Measurements from ENCODE around the gene OR4D2. TPM values are rescaled to one million over a fixed set of nuclear protein-coding genes. Genes with fewer than 3 reads are reported as not detected.
"Not testable (repeated sequence)": the region's sequence is repeated elsewhere in the genome, so short reads cannot be mapped to it uniquely, and the experiment has no call there.

The OR4D2 gene
- total and polyA plus RNA-seq, 2 donors from 2014 or later = not detected

DNA sequence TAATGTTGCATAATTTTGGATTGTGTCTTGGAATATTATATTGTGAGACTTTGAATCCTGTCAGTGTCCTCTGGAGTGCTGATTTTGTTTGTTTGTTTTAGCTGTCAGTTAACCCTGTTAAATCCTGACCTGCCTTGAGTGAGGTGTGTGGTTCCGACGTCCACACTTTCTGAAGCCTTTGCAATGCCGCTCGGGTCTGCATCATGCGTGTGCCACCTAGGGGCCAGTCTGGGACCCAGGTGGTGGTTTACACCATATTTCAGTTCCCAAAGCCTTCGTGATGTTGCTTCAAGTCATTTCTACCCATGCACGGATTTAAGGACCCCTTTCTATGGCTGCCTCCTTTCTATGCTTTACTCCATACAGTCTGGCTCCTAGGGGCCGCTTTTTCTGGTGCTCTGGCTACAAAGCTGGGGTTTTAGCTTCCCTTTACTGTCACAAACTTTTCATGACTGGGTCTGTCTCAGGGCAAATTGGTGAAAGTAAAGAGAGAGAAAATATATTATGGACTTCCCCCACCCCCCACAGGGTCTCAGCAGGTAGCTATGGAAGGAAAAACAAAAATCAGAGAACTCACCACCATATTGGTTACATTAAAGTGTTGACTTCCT lies 30.0 kb upstream of the OR4D2 start:
- Histone ChIP-seq H3K36me3 (ENCODE audit: control insufficient read depth in 2 of 3, insufficient read depth in 3 of 3, low read length in 3 of 3) (no peaks in the 10 kb centered on the region), H3K9me3 (ENCODE audit: control insufficient read depth in 2 of 3, insufficient read depth in 1 of 3, low read length in 3 of 3) (no peaks in the 10 kb centered on the region), H3K27ac (ENCODE audit: low read depth in 2 of 2, low read length in 2 of 2) (no peak overlapping the region), H3K4me1 (ENCODE audit: control insufficient read depth in 2 of 3, insufficient read depth in 2 of 3, low read depth in 1 of 3, low read length in 3 of 3) (no peaks in the 10 kb centered on the region), H3K9ac (ENCODE audit: low read length in 3 of 3) (no peak overlapping the region), H3K4me3 (ENCODE audit: low read length in 3 of 3) (no peak overlapping the region), H3K27me3 (ENCODE audit: control insufficient read depth, insufficient read depth, low read length) (peaks cover 4% of the 10 kb centered on the region)
- TF ChIP-seq, protein P1, sequence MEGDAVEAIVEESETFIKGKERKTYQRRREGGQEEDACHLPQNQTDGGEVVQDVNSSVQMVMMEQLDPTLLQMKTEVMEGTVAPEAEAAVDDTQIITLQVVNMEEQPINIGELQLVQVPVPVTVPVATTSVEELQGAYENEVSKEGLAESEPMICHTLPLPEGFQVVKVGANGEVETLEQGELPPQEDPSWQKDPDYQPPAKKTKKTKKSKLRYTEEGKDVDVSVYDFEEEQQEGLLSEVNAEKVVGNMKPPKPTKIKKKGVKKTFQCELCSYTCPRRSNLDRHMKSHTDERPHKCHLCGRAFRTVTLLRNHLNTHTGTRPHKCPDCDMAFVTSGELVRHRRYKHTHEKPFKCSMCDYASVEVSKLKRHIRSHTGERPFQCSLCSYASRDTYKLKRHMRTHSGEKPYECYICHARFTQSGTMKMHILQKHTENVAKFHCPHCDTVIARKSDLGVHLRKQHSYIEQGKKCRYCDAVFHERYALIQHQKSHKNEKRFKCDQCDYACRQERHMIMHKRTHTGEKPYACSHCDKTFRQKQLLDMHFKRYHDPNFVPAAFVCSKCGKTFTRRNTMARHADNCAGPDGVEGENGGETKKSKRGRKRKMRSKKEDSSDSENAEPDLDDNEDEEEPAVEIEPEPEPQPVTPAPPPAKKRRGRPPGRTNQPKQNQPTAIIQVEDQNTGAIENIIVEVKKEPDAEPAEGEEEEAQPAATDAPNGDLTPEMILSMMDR (IDR thresholded peaks at IDR 0.05; ENCODE audit: borderline replicate concordance, extremely low read depth, insufficient read depth) = peak; percentile 23
- no peak for FAIRE-seq
- DNase-seq = peak in 2 of 5 donors; percentile 7 to 14
- intact Hi-C loops (cut with DNase I) = no loop called here

DNA sequence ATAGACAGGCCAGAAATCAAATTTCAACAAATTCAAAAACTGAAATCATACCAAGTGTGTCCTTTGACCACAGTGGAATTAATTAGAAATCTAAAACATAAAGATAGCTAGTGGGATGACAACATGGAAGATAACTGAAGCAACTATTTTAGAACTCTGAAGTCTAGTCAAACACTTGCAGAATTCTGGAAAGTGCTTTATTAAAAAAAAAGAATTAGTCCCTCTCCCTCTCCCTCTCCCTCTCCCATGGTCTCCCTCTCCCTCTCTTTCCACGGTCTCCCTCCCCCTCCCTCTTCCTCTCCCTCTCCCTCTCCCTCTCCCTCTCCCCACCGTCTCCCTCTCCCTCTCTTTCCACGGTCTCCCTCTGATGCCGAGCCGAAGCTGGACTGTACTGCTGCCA lies 25.3 kb upstream of the OR4D2 start:
- FAIRE-seq = no peak
- no peak overlapping the region for H3K9ac ChIP-seq (ENCODE audit: low read length in 3 of 3)
- no peak for DNase-seq
- no peak overlapping the region for H3K27ac ChIP-seq (ENCODE audit: low read depth in 2 of 2, low read length in 2 of 2)
- peaks cover 0 to 20% (median 13%) of the 10 kb centered on the region in 3 donors for H3K9me3 ChIP-seq (ENCODE audit: control insufficient read depth in 2 of 3, insufficient read depth in 1 of 3, low read length in 3 of 3)
- H3K36me3 ChIP-seq (ENCODE audit: control insufficient read depth in 2 of 3, insufficient read depth in 3 of 3, low read length in 3 of 3) = no peaks in the 10 kb centered on the region
- TF ChIP-seq, protein P1 (IDR thresholded peaks at IDR 0.05; ENCODE audit: borderline replicate concordance, extremely low read depth, insufficient read depth) = no peak
- no peaks in the 10 kb centered on the region for H3K27me3 ChIP-seq (ENCODE audit: control insufficient read depth, insufficient read depth, low read length)
- no peaks in the 10 kb centered on the region for H3K4me1 ChIP-seq (ENCODE audit: control insufficient read depth in 2 of 3, insufficient read depth in 2 of 3, low read depth in 1 of 3, low read length in 3 of 3)
- H3K4me3 ChIP-seq (ENCODE audit: low read length in 3 of 3) = no peak overlapping the region
- intact Hi-C loops (cut with DNase I) = no loop called here

GRCh38 chr17:58143335-58143734 lies 23.4 kb upstream of the OR4D2 start:
- DNase-seq; H3K9ac ChIP-seq (ENCODE audit: low read length in 3 of 3); H3K27ac ChIP-seq (ENCODE audit: low read depth in 2 of 2, low read length in 2 of 2); FAIRE-seq; intact Hi-C loops (cut with DNase I); H3K27me3 ChIP-seq (ENCODE audit: control insufficient read depth, insufficient read depth, low read length); H3K4me3 ChIP-seq (ENCODE audit: low read length in 3 of 3); H3K36me3 ChIP-seq (ENCODE audit: control insufficient read depth in 2 of 3, insufficient read depth in 3 of 3, low read length in 3 of 3); H3K4me1 ChIP-seq (ENCODE audit: control insufficient read depth in 2 of 3, insufficient read depth in 2 of 3, low read depth in 1 of 3, low read length in 3 of 3): not testable (repeated sequence)
- peaks cover 0 to 20% (median 13%) of the 10 kb centered on the region in 3 donors for H3K9me3 ChIP-seq (ENCODE audit: control insufficient read depth in 2 of 3, insufficient read depth in 1 of 3, low read length in 3 of 3)

GRCh38 chr17:58144801-58145200 lies 22.0 kb upstream of the OR4D2 start:
- H3K9me3 ChIP-seq (ENCODE audit: control insufficient read depth in 2 of 3, insufficient read depth in 1 of 3, low read length in 3 of 3) = peaks cover 0 to 20% (median 13%) of the 10 kb centered on the region in 3 donors
- no peak for FAIRE-seq
- no peak overlapping the region for H3K9ac ChIP-seq (ENCODE audit: low read length in 3 of 3)
- H3K4me1 ChIP-seq (ENCODE audit: control insufficient read depth in 2 of 3, insufficient read depth in 2 of 3, low read depth in 1 of 3, low read length in 3 of 3) = no peaks in the 10 kb centered on the region
- H3K27me3 ChIP-seq (ENCODE audit: control insufficient read depth, insufficient read depth, low read length) = peaks cover 5% of the 10 kb centered on the region
- H3K4me3 ChIP-seq (ENCODE audit: low read length in 3 of 3) = no peak overlapping the region
- DNase-seq = no peak
- no peak overlapping the region for H3K27ac ChIP-seq (ENCODE audit: low read depth in 2 of 2, low read length in 2 of 2)
- no peaks in the 10 kb centered on the region for H3K36me3 ChIP-seq (ENCODE audit: control insufficient read depth in 2 of 3, insufficient read depth in 3 of 3, low read length in 3 of 3)
- intact Hi-C loops (cut with DNase I) = no loop called here
- TF ChIP-seq, protein P1 (IDR thresholded peaks at IDR 0.05; ENCODE audit: borderline replicate concordance, extremely low read depth, insufficient read depth) = no peak
